NCI-H526 (cell line): ENCODE measurements around the gene FADS2.

ENCODE experiments used
- DNase-seq, 2 experiments: peaks; one replicate each; lab custom pipeline; 2025; lab: John Stamatoyannopoulos, UW

The FADS2 gene

DNA sequence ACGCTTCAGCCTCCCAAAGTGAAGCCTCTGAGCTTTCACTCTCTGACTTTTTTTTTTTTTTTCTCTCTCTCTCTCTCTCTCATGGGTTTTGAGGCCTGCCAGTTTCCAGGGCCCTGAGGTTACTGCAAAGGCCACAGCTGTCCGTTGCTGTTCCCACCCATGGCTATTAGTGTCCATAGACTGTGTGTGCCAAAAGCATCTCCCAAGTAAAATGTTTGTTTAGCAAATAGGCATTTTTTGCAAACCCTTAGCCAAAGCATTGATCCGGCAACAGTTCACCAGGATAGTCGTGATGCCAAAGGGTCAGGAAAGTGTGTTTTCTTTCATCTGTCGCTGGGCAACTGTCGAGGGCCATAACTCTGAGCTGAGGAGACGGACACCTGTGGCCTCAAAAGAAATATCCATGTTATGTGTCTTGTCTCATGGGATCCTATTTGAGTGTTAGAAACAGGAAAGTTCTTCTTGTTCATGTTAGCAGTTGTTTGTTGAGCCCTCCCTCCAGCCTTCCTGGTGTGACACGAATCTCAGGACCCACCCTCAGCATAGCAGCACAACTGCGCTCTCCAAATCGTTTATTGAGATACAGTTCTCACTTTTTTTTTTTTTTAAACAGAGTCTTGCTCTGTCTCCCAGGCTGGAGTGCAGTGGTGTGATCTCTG, 18.4 kb downstream of the FADS2 start:
- no peak for DNase-seq

DNA sequence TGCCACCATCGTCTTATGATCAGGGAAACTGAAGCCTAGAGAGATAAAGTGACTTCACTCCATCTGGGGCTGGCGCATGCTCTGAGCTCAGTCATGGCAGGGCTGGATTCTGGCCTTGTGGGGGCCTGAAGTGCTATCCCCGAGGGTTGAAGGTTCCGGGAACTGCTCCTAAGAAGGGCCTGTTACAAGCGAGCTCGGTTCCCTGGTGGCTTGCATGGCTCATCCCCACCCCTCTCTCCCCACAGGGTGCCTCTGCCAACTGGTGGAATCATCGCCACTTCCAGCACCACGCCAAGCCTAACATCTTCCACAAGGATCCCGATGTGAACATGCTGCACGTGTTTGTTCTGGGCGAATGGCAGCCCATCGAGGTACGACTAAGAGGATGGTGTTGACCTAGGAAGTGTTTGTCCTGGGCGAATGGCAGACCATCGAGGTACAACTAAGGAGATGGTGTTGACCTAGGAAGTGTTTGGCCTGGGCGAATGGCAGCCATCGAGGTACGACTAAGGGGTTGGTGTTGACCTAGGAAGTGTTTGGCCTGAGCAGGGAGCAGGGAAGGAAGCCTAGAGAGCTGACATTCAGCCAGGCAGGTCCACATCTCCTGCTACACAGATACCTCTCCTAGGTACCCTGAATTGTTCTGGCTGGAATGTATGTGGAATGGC, 19.9 kb downstream of the FADS2 start:
- DNase-seq = no peak

DNA sequence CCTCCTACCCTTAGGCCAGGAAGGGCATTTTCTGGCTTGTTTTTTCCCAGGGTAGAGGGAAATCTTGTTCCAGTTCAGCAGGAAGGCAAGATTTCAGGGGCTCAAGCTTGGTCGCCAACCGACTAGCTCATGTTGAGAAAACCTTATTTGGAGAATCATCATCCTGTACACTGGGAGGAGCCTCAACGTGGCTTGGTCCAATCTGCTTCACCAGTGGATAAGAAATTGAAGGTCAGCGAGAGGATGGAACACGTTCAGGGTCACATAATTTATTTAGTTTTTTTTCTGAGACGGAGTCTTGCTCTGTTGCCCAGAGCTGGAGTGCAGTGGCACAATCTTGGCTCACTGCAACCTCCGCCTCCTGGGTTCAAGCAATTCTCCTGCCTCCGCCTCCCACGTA, 20.5 kb downstream of the FADS2 start:
- no peak for DNase-seq

DNA sequence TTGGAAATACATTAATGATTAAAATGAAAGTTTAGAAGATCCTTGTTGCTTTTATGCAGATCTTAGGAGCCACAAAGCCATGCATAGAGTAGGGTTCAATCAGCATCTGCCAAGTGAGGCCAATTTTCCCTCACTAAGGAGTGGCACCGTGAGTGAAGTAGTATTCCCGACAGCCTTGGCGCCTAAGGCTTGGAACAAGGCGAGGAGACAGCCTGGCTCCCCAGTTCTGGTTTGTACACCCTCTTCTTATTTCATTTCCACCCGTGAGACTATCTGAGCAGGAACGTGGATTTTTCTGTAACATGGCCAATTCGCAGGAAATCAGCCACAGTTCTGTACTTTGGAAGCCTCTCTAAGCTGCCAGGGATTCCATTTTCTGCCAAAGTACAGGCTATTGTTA, 22.6 kb downstream of the FADS2 start:
- no peak for DNase-seq

DNA sequence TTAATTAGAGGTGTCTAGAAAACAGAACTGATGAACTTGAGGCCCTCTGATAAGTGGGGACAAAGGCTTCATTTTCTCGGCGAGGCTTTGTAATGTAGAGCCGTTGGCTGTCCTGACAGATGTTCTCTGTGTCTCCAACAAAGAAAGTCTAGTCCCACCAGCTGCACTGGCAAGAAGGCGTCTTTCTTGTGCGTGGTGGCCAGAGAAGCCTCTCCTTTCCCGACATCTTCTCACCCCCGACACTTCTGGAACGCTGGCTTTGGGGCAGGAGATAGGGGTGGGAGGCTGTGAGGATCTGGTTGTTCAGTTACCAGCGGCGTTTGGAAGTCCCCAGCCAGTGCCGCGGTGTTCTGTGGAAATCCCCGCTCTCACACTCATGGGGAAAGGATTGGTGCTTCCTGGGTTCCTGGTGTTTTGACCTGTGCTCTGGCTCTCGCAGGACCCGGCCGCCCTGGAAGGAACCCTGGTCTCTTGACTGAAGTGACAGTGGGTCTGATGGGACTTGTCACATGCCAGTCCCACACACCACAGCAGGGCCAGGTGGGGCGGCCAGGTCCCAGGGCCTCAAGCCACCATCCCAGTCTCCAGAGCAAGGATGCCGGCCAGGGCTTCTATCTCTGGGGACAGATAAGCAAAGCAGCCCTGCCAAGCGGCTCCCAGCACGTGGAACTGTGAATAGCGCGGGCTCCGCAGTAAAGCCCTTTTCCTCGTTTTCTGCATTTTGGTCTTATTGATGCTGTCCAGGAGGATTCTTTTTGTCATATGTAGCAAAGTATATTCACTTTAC, 23.2 kb downstream of the FADS2 start:
- no peak for DNase-seq

DNA sequence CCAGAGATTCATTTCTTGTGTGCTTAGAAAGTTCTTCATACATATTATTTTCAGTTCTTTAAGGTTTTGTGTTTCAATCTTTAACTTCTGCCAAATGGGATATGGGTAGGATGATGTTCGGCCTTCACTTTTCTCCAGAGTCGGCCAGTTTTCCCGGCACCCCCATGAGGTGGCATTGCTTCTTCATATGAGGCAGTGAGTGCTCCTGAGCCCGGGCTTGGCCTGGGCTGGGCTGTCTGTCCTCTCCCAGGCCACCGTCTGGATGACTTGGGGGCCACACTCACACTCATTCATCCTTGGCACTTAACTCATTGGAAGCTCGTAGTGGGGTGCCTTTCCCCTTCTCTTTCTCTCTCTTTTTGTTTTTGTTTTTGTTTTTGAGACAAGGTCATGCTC, 23.8 kb downstream of the FADS2 start:
- DNase-seq = no peak

DNA sequence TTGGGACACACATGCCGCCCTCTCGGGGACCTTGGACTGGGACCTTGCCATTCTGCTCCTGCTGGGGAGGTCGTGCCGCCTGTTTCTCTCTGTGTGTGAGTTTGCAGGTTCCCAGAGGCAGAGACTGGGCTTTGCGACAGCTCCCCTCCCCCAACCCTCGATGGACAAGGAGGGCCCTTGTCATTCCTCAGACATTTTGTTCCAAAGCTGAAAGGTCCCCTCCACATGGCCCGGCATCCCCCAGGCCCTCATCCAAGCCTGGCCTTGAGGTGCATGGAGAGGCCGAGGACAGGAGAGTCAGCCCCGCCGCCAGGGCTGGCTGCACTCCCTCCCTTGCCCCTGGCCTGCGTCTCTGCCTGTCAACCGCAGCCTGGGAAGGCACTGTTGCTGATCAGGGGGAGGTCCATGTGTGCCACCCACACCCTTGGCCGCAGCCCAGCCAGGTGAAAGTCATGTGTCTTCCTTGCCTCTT, 25.6 kb downstream of the FADS2 start:
- DNase-seq = no peak

DNA sequence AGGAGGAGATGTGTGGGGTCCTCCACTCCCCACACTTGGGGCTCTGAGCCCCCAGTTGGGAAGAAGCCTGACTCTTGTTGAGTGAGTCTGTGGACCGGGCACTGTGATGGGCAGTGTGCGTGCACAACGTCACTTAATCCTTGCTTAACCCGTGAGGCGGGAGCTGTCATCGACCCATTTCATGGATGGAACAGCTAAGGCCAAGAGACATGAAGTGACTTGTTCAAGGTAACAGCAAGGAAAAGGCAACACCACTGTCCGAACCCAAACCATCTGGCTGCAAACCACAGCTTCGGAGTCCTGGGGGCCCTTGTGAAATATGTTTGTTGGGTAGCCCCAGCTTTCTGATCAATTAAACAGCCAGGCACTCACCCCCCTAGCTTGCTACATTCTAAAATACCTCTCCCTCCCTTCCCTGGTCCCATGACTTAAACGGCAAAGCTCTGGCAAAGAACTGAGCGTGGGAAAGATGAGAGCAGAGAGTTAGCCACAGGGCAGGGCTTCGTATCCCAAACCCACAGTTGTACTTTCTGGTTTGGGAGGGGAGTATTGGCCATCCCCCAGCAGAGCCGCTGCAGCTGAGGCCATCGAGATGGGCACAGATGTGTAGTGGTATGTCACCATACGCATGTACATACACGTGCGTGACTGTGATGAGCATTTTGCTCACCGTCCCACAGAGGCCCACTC, 26.3 kb downstream of the FADS2 start:
- no peak for DNase-seq

DNA sequence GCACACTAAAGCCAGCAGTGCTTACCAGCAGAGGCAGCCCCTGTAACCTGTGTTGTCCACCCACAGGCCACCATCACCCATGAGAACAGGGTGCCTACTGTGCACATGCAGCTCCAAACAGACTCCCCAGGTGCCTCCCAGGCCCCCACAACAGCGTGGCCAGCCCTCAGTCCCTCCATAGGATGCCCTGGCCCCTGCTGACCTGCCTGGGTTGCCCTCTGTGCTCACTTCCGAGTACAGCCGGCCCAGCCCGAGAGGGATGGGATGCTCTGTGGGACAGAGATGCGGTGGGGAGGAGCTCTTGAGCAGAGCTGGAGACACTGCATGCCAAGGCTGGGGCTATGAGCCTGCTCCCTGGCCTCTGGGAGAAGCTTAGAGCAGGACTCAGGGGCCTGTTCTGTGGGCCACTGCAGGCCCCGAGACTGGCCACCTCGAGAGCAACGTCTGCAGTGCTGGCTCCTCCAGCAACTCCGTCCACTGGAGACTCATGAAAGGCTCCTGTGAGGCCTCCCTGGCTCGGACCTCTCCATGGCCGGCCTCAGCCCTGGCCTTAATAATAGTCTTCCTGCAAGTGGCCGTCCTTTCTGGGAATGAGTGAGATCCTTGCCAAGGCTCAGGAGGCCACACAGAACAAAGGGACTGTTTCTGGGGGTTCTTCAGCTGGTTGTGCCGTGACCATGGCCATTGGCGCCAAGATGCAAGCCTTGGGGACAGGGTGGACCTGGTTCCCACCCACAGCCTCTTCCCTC, 27.0 kb downstream of the FADS2 start:
- DNase-seq = no peak

DNA sequence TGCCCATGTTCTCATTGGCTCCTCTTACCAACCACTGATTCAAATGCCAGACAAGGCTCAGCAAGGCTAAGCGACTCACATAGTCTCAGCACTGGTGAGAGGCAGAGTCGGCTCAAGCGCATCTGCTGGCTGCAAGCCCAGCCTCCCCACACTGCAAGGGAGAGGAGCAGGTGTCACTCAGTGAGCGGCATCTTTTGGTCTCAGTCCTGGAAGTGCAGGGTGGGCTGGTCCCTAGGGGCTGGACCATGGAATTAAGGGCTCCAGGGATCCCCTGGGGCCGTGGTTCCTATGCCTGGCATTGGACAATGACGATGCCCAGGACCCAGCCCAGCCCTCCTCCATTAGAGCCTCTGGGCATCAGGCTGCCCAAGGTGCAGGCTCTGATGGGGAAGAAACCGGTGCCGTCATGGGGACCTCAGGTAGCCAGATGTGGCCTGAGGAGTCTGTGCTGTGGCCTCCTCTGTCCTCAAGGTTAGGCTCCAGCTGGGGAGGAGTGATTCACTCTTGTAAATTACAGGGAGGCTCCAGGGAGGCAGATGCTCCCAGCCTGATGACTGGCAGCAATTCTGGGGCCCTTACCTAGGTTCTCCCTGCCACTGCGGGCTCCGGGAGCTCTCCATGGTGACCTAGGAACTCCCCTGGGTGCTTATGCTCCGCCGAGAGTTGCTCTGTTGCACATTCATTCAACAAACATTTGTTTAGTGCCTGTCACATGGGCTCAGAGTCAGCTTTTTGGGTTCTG, 28.0 kb downstream of the FADS2 start:
- no peak for DNase-seq

DNA sequence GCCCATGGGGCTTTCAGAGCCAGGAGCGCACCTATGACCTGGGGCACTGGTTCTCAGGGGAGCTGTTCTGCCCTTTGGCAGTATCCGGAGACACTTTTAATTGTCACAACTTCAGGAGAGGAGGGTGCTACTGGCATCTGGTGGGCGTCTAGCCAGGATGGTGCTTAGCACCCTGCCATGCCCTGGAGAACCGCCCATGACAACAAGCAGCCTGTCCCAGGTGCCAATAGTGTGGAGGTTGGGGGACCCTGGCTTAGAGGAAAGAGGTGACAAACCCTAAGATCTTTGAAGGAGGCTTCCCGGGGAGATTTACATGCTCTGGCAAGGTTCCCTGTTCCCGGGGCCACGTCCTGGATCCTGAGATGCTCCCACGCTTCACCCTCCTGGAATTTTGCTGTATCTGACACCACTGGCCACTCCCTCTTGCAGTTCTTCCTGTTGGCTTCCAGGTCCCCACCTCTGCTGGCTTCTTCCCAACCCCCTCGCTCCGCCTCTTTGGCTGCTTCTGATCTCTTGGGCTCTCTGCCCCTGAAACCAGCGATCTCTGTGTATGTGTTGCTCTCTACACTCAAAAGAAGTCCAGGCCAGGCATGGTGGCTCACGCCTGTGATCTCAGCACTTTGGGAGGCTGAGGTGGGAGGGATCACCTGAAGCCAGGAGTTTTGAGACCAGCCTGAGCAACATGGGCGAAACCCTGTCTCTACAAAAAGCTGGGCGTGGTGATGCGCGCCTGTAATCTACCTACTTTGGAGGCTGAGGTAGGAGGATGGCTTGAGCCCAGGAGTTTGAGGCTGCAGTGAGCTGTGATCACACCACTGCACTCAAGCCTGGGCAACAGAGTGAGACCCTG, 32.2 kb downstream of the FADS2 start:
- no peak for DNase-seq

DNA sequence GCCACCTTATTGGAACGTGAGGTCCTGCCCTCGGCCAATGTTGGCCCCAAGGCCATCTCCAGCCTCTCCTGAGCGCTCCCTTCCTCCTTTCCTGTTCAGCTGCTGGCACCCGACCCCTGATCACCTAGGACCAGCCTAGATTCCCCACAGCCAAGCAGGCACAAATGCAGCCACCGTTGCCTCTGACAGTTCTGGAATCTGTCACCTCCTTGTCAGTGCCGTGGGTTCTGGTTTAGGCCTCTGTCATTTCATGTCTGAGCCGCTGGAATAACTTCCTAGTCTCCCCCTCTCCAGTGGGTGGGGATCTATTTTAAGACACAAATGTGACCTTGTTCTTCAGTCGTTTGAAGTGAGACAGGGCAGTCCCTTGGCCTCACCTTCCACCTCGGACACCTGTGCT, 33.5 kb downstream of the FADS2 start:
- DNase-seq = no peak

DNA sequence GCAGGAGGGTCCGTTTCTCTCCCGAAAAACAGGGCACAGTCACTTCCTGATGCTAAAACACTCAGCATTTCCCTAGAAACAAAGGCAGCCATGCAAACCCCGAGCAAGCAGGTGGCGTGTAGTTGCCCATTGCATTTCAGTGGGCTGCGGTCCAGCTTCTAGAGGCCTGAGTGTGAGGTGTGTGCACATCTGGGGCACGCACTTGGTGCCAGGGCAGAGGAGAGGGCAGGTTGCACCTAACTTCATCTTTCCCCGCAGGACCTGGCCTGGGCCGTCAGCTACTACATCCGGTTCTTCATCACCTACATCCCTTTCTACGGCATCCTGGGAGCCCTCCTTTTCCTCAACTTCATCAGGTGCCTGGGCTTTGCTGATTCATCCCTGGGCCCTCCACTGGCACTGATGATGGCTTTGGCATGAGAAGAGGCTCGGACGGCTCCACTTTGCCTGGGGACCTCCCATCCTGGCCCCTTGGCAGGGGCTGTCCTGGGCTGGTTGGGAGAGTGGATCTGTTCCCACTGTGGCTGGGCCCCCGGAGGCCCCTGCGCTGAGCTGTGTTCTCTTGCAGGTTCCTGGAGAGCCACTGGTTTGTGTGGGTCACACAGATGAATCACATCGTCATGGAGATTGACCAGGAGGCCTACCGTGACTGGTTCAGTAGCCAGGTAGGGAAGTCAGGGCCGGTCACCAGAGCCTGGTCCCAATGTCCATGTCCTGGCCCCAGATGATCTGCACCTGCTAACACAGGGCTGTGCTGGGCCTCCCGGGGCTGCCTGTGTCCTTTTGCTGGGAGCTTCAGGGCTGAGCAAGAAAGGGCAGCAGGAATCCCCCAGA, 34.8 kb downstream of the FADS2 start:
- no peak for DNase-seq

DNA sequence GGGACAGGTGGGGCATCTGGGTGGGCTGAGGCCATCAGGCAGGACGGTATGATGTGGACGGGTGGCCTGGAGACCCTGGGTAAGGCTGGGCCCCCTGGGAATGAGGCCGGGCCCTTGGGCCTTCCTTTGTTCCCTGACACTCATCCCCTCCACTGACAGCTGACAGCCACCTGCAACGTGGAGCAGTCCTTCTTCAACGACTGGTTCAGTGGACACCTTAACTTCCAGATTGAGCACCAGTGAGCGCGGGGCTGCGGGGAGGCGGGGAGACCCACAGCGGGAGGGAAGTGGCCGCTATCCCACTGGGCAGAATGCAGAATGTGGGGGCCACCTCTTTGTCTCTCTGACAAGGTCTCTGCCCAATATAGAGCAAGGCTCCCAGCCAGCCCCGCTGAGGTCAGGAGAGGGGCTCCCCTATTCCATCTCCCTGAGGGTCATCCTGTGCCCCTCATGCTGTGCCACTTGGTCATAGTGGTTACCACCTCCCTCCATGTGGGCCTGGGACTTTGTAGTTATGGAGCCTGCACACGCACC, 35.5 kb downstream of the FADS2 start:
- no peak for DNase-seq

DNA sequence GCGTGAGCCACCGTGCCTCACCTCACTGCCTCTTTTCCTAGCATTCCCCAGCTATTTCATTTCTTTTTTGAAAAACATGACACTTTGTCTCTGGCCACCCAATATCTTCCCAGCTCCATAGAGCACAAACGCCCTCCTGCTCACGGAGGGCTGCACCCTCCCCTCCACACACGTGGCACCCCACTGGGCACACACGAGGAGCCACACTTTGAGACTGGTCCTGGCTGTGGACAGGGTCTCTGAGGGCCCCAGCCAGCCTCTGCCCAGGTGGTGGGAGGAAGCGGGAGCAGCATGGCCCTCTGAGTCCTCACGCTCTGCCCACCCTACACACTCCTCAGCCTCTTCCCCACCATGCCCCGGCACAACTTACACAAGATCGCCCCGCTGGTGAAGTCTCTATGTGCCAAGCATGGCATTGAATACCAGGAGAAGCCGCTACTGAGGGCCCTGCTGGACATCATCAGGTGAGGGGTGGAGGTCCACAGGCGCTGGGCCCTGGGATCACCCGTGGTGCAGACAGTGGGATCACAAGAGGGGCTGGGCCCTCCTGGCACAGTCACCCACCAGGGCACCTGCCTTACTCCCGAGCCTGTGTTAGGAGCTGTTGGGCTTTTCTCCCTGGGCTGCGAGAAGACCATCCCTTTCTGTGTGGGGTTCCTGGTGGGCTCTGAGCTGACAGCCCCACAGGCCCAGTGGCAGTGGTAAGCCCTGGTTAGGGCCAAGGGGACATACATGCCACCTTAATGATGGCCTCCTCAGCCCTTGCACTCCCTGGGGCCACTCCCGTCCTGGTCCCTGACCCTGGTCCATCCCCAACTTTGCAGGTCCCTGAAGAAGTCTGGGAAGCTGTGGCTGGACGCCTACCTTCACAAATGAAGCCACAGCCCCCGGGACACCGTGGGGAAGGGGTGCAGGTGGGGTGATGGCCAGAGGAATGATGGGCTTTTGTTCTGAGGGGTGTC, 37.0 kb downstream of the FADS2 start:
- no peak for DNase-seq

DNA sequence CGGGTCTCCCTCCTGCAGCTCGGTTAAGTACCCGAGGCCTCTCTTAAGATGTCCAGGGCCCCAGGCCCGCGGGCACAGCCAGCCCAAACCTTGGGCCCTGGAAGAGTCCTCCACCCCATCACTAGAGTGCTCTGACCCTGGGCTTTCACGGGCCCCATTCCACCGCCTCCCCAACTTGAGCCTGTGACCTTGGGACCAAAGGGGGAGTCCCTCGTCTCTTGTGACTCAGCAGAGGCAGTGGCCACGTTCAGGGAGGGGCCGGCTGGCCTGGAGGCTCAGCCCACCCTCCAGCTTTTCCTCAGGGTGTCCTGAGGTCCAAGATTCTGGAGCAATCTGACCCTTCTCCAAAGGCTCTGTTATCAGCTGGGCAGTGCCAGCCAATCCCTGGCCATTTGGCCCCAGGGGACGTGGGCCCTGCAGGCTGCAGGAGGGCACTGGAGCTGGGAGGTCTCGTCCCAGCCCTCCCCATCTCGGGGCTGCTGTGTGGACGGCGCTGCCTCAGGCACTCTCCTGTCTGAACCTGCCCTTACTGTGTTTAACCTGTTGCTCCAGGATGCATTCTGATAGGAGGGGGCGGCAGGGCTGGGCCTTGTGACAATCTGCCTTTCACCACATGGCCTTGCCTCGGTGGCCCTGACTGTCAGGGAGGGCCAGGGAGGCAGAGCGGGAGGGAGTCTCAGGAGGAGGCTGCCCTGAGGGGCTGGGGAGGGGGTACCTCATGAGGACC, 38.3 kb downstream of the FADS2 start:
- no peak for DNase-seq

DNA sequence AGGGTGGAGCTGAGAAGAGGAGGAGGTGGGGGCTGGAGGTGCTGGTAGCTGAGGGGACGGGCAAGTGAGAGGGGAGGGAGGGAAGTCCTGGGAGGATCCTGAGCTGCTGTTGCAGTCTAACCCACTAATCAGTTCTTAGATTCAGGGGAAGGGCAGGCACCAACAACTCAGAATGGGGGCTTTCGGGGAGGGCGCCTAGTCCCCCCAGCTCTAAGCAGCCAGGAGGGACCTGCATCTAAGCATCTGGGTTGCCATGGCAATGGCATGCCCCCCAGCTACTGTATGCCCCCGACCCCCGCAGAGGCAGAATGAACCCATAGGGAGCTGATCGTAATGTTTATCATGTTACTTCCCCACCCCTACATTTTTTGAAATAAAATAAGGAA, 38.9 kb downstream of the FADS2 start:
- DNase-seq = no peak
